ENCODE data around the gene DGLUCY.

Gene DGLUCY

DNA sequence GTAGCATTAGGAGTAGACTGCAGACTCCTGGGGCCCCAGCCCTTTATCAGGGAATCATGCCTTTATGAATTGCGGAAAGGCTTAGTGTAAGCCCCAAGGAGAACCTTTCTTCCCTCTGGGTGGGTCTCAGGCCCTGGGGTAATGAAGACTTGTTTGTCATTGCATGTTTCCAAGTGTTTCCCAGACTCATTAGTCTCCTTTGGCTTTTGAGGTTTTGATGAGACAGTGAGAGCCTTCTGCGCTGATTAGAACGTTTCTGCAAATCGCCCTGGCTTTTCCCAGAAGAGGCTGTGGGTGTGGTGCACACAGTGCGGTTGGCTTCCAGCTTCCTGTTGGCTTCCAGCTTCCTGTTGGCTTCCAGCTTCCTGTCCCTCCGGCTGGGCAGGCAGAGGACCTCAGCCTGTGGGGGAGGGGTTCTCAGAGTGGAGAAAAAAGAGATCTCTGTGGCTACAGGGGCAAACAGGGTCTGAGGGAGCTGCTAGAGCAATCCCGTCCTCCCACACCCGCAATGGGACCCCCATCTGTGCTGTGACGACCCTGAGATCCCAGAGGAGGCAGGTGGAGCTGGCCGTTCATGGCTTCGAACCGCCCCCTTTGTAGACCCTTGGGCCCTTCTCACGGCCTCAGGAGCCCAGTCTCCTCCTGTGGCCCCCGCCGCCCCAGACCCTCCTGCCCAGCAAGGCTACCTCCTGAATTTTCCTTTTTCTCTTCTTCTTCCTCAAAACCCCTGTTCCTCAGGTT lies 88.5 kb downstream of the DGLUCY start:
- Histone ChIP-seq H3K4me2 (ENCODE audit: insufficient read depth, low read length) (no peak overlapping the region), H3K4me3 (ENCODE audit: low read depth in 1 of 2, low read length in 2 of 2) (no peak overlapping the region), H3K27ac (ENCODE audit: low read length) (peak overlapping the region; percentile 27; the same call in 1 of the 2 replicates), H3K79me2 (ENCODE audit: insufficient read depth, low read length) (no peaks in the 10 kb centered on the region), H3K27me3 (ENCODE audit: insufficient read depth, low read length, poor library complexity) (no peaks in the 10 kb centered on the region), H3K9ac (ENCODE audit: low read depth, low read length) (no peak overlapping the region), H3K9me3 (ENCODE audit: insufficient read depth, low read length, severe bottlenecking) (no peaks in the 10 kb centered on the region), H3K36me3 (ENCODE audit: insufficient read depth, low read length) (peaks cover 89% of the 10 kb centered on the region), H2AFZ (ENCODE audit: low read depth, low read length) (no peak overlapping the region), H3K4me1 (ENCODE audit: insufficient read depth, low read length) (peaks cover 6% of the 10 kb centered on the region), H4K20me1 (ENCODE audit: insufficient read depth, low read length) (no peaks in the 10 kb centered on the region)
- TF ChIP-seq EZH2 (IDR thresholded peaks at IDR 0.05; ENCODE audit: borderline replicate concordance, low read depth, low read length, severe bottlenecking) = no peak
- TF ChIP-seq, protein P1, sequence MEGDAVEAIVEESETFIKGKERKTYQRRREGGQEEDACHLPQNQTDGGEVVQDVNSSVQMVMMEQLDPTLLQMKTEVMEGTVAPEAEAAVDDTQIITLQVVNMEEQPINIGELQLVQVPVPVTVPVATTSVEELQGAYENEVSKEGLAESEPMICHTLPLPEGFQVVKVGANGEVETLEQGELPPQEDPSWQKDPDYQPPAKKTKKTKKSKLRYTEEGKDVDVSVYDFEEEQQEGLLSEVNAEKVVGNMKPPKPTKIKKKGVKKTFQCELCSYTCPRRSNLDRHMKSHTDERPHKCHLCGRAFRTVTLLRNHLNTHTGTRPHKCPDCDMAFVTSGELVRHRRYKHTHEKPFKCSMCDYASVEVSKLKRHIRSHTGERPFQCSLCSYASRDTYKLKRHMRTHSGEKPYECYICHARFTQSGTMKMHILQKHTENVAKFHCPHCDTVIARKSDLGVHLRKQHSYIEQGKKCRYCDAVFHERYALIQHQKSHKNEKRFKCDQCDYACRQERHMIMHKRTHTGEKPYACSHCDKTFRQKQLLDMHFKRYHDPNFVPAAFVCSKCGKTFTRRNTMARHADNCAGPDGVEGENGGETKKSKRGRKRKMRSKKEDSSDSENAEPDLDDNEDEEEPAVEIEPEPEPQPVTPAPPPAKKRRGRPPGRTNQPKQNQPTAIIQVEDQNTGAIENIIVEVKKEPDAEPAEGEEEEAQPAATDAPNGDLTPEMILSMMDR (IDR thresholded peaks at IDR 0.05; ENCODE audit: borderline replicate concordance, extremely low read depth, low read length, poor library complexity, severe bottlenecking) = no peak
- peak; percentile 84 for DNase-seq
- peak; percentile 83 for ATAC-seq (ENCODE audit: insufficient read depth, low read depth)

GRCh38 chr14:91204657-91205056 lies 90.8 kb downstream of the DGLUCY start:
- no peaks in the 10 kb centered on the region for H3K9me3 ChIP-seq (ENCODE audit: insufficient read depth, low read length, severe bottlenecking)
- no peak overlapping the region for H3K4me2 ChIP-seq (ENCODE audit: insufficient read depth, low read length)
- H3K27ac ChIP-seq (ENCODE audit: low read length) = no peak overlapping the region
- no peak overlapping the region for H2AFZ ChIP-seq (ENCODE audit: low read depth, low read length)
- peaks cover 92% of the 10 kb centered on the region for H3K36me3 ChIP-seq (ENCODE audit: insufficient read depth, low read length)
- ATAC-seq (ENCODE audit: insufficient read depth, low read depth) (no peak), DNase-seq (no peak)
- H3K4me1 ChIP-seq (ENCODE audit: insufficient read depth, low read length) = peaks cover 6% of the 10 kb centered on the region
- H3K79me2 ChIP-seq (ENCODE audit: insufficient read depth, low read length) = no peaks in the 10 kb centered on the region
- H3K27me3 ChIP-seq (ENCODE audit: insufficient read depth, low read length, poor library complexity) = no peaks in the 10 kb centered on the region
- TF ChIP-seq, protein P1 (IDR thresholded peaks at IDR 0.05; ENCODE audit: borderline replicate concordance, extremely low read depth, low read length, poor library complexity, severe bottlenecking) = no peak
- no peak for TF ChIP-seq EZH2 (IDR thresholded peaks at IDR 0.05; ENCODE audit: borderline replicate concordance, low read depth, low read length, severe bottlenecking)
- H4K20me1 ChIP-seq (ENCODE audit: insufficient read depth, low read length) = no peaks in the 10 kb centered on the region
- no peak overlapping the region for H3K9ac ChIP-seq (ENCODE audit: low read depth, low read length)
- no peak overlapping the region for H3K4me3 ChIP-seq (ENCODE audit: low read depth in 1 of 2, low read length in 2 of 2)

GRCh38 chr14:91205459-91205858 lies 91.6 kb downstream of the DGLUCY start:
- Histone ChIP-seq H2AFZ (ENCODE audit: low read depth, low read length) (no peak overlapping the region), H3K36me3 (ENCODE audit: insufficient read depth, low read length) (peaks cover 92% of the 10 kb centered on the region), H3K4me2 (ENCODE audit: insufficient read depth, low read length) (no peak overlapping the region), H3K27me3 (ENCODE audit: insufficient read depth, low read length, poor library complexity) (no peaks in the 10 kb centered on the region), H3K4me3 (ENCODE audit: low read depth in 1 of 2, low read length in 2 of 2) (no peak overlapping the region), H3K79me2 (ENCODE audit: insufficient read depth, low read length) (no peaks in the 10 kb centered on the region), H4K20me1 (ENCODE audit: insufficient read depth, low read length) (no peaks in the 10 kb centered on the region), H3K27ac (ENCODE audit: low read length) (no peak overlapping the region), H3K9ac (ENCODE audit: low read depth, low read length) (no peak overlapping the region), H3K4me1 (ENCODE audit: insufficient read depth, low read length) (peaks cover 6% of the 10 kb centered on the region), H3K9me3 (ENCODE audit: insufficient read depth, low read length, severe bottlenecking) (no peaks in the 10 kb centered on the region)
- ATAC-seq (ENCODE audit: insufficient read depth, low read depth) (no peak), DNase-seq (no peak)
- no peak for TF ChIP-seq EZH2 (IDR thresholded peaks at IDR 0.05; ENCODE audit: borderline replicate concordance, low read depth, low read length, severe bottlenecking)
- TF ChIP-seq, protein P1 (IDR thresholded peaks at IDR 0.05; ENCODE audit: borderline replicate concordance, extremely low read depth, low read length, poor library complexity, severe bottlenecking) = no peak

All from DND-41 (cell line).